Natural killer cell (primary cell): ENCODE measurements around the gene PPFIBP2. TPM values are rescaled to one million over a fixed set of nuclear protein-coding genes. Genes with fewer than 3 reads are reported as not detected.
A peak's percentile ranks its signal among the peaks of the same experiment; 100 is the strongest.

Source experiments
- ATAC-seq, 3 donors: fragments of 150-1000 bp in 2 of 3; fragments of 200-7000 bp in 1 of 3; cut with Tn5 transposase; 1 replicate in 1 of 3; 2 replicates in 2 of 3; pipeline ENCODE4 v1.10.0; 2021; ENCODE audit warnings: mild to moderate bottlenecking in 2 of 3, moderate library complexity in 2 of 3
- DNase-seq, 2 donors: peaks; one replicate each; pipeline versions ENCODE4 v3.0.0 to v3.0.0-alpha.2; 2013 to 2021; ENCODE audit warnings: mixed read lengths in 1 of 2
- H3K27ac ChIP-seq: one replicate; pipeline ENCODE4 v1.5.1; 2013; ENCODE audit warnings: mild to moderate bottlenecking, low read length
- H3K27me3 ChIP-seq: one replicate; pipeline ENCODE4 v1.6.1; 2013; ENCODE audit warnings: low read length; ENCODE audit not compliant: control insufficient read depth, insufficient read depth
- H3K36me3 ChIP-seq: one replicate; pipeline ENCODE4 v1.6.1; 2013; ENCODE audit warnings: low read length; ENCODE audit not compliant: control insufficient read depth, insufficient read depth
- H3K4me1 ChIP-seq: one replicate; pipeline ENCODE4 v1.6.1; 2013; ENCODE audit warnings: low read length; ENCODE audit not compliant: control insufficient read depth, insufficient read depth
- H3K4me3 ChIP-seq: one replicate; pipeline ENCODE4 v1.5.1; 2013; ENCODE audit warnings: low read length
- H3K9me3 ChIP-seq: one replicate; pipeline ENCODE4 v1.6.1; 2013; ENCODE audit warnings: low read length; ENCODE audit not compliant: control insufficient read depth, insufficient read depth
- H3K27ac Mint-ChIP-seq, 2 donors: one replicate each; pipeline ENCODE4 v1.8.0; 2022; ENCODE audit warnings: mild to moderate bottlenecking in 2 of 2, mixed read lengths in 2 of 2, moderate library complexity in 1 of 2
- H3K27me3 Mint-ChIP-seq, 2 donors: one replicate each; pipeline ENCODE4 v1.8.0; 2022; ENCODE audit warnings: low read depth in 2 of 2, mixed read lengths in 2 of 2
- H3K36me3 Mint-ChIP-seq: one replicate; pipeline ENCODE4 v1.8.0; 2022; ENCODE audit warnings: mixed read lengths
- H3K4me1 Mint-ChIP-seq, 2 donors: one replicate each; pipeline ENCODE4 v1.8.0; 2022; ENCODE audit warnings: mixed read lengths in 2 of 2
- H3K4me3 Mint-ChIP-seq: one replicate; pipeline ENCODE4 v1.8.0; 2022; ENCODE audit warnings: mild to moderate bottlenecking, moderate library complexity, mixed read lengths
- H3K9me3 Mint-ChIP-seq, 2 donors: one replicate each; pipeline ENCODE4 v1.8.0; 2022; ENCODE audit warnings: mixed read lengths in 2 of 2
- CTCF ChIP-seq: fragments of 200-600 bp; IDR thresholded peaks from one replicate; pipeline ENCODE4 v1.8.0; 2022; ENCODE audit warnings: antibody characterized with exemption
- WGBS: methylation state at CpG from one replicate; pipeline ENCODE4 v1.1.7; 2013; ENCODE audit warnings: missing lambda C conversion rate; ENCODE audit not compliant: insufficient coverage; 5-methylcytosine and 5-hydroxymethylcytosine counted together
- intact Hi-C: fragments of 100-400 bp; cut with micrococcal nuclease; formaldehyde crosslinking; loops from one replicate; pipeline ENCODE4 v1.14.2; 2022
- total RNA-seq, 4 donors: library from RNA; stranded (reverse); fragments of 120-200 nt in 1 of 4; gene quantifications; one replicate each; pipeline versions ENCODE4 v1.2.3 to v1.2.4, GENCODE V29; 2013 to 2022

The PPFIBP2 gene
- total RNA-seq, 3 donors from 2014 or later (not counting 1 experiment from before 2014, with no cell fraction given), result 15.1 to 23.7 (median 23.1) TPM

GRCh38 chr11:7691759-7692350 lies 178.1 kb downstream of the PPFIBP2 start:
- no peak overlapping the region for H3K4me3 Mint-ChIP-seq
- H3K4me3 ChIP-seq, result no peak overlapping the region
- no peaks in the 10 kb centered on the region for H3K4me1 Mint-ChIP-seq
- TF ChIP-seq CTCF, result no peak
- 84% methylated on average over 5 of the region's 6 CpGs for WGBS
- no peaks in the 10 kb centered on the region for H3K9me3 Mint-ChIP-seq
- no peaks in the 10 kb centered on the region for H3K9me3 ChIP-seq
- no peak overlapping the region for H3K27ac ChIP-seq
- no peaks in the 10 kb centered on the region for H3K36me3 ChIP-seq
- no peaks in the 10 kb centered on the region for H3K36me3 Mint-ChIP-seq
- H3K27ac Mint-ChIP-seq, result no peak overlapping the region
- ATAC-seq, result no peak
- DNase-seq, result no peak
- peaks cover 10% of the 10 kb centered on the region for H3K27me3 ChIP-seq
- intact Hi-C loops, result loop anchor here (5.0 to 10.0 kb wide), 2 partner anchors 247 to 880 kb away; no protein-coding TSS in a partner anchor
- peaks cover 3% of the 10 kb centered on the region for H3K4me1 ChIP-seq
- H3K27me3 Mint-ChIP-seq, result peaks cover 31 to 57% of the 10 kb centered on the region in 2 donors

GRCh38 chr11:7692426-7692825 lies 178.6 kb downstream of the PPFIBP2 start:
- Histone ChIP-seq H3K4me3 (no peak overlapping the region), H3K4me1 (peaks cover 3% of the 10 kb centered on the region), H3K36me3 (no peaks in the 10 kb centered on the region), H3K27me3 (peaks cover 10% of the 10 kb centered on the region), H3K9me3 (no peaks in the 10 kb centered on the region), H3K27ac (no peak overlapping the region)
- ATAC-seq (no peak), DNase-seq (no peak)
- TF ChIP-seq CTCF, result no peak
- no peaks in the 10 kb centered on the region for H3K4me1 Mint-ChIP-seq
- peaks cover 31 to 57% of the 10 kb centered on the region in 2 donors for H3K27me3 Mint-ChIP-seq
- H3K9me3 Mint-ChIP-seq, result no peaks in the 10 kb centered on the region
- no peaks in the 10 kb centered on the region for H3K36me3 Mint-ChIP-seq
- 85% methylated on average over 3 of the region's 3 CpGs for WGBS
- intact Hi-C loops, result loop anchor here (5.0 to 10.0 kb wide), 2 partner anchors 248 to 880 kb away; no protein-coding TSS in a partner anchor
- H3K27ac Mint-ChIP-seq, result no peak overlapping the region
- no peak overlapping the region for H3K4me3 Mint-ChIP-seq

GRCh38 chr11:7694235-7694634 lies 180.4 kb downstream of the PPFIBP2 start:
- H3K9me3 ChIP-seq, result no peaks in the 10 kb centered on the region
- WGBS, result 78% methylated on average over 3 of the region's 3 CpGs
- Mint-ChIP-seq H3K27me3 (peaks cover 33 to 51% of the 10 kb centered on the region in 2 donors), H3K36me3 (no peaks in the 10 kb centered on the region), H3K4me3 (no peak overlapping the region), H3K4me1 (no peaks in the 10 kb centered on the region), H3K9me3 (no peaks in the 10 kb centered on the region), H3K27ac (no peak overlapping the region)
- H3K4me3 ChIP-seq, result no peak overlapping the region
- DNase-seq (peak in 1 of 2 donors; percentile 8), ATAC-seq (no peak)
- H3K36me3 ChIP-seq, result no peaks in the 10 kb centered on the region
- peaks cover 3% of the 10 kb centered on the region for H3K4me1 ChIP-seq
- peaks cover 10% of the 10 kb centered on the region for H3K27me3 ChIP-seq
- TF ChIP-seq CTCF, result no peak
- H3K27ac ChIP-seq, result no peak overlapping the region
- intact Hi-C loops, result loop anchor here (2.0 to 10.0 kb wide), 3 partner anchors 249 to 882 kb away; no protein-coding TSS in a partner anchor
